ENCODE results near the gene PSMD4.
A peak's percentile ranks its signal among the peaks of the same experiment; 100 is the strongest.

PSMD4 gene

GRCh38 chr1:151314137-151314875, 59.8 kb downstream of the PSMD4 start:
- TF ChIP-seq CEBPB (IDR thresholded peaks at IDR 0.05) (no peak), CREB1 (IDR thresholded peaks at IDR 0.05; ENCODE audit: low read depth) (no peak), RAD21 (IDR thresholded peaks at IDR 0.05; ENCODE audit: low read depth) (peak; percentile 6; the same call in 1 of the 2 replicates), NFIC (IDR thresholded peaks at IDR 0.05) (peak; percentile 84), USF1 (IDR thresholded peaks at IDR 0.05) (no peak), EGR1 (IDR thresholded peaks at IDR 0.05) (no peak), TCF12 (IDR thresholded peaks at IDR 0.05; ENCODE audit: low read depth) (peak; percentile 47; the same call in 1 of the 2 replicates), ZBTB7A (IDR thresholded peaks at IDR 0.05; ENCODE audit: low read depth) (no peak), TAF1 (IDR thresholded peaks at IDR 0.05; ENCODE audit: low read depth) (no peak), FOXM1 (IDR thresholded peaks at IDR 0.05; ENCODE audit: borderline replicate concordance, low read depth) (peak; percentile 88), YY1 (IDR thresholded peaks at IDR 0.05; ENCODE audit: low read depth) (no peak), TEAD4 (IDR thresholded peaks at IDR 0.05) (peak; percentile 67), REST (IDR thresholded peaks at IDR 0.05; ENCODE audit: low read depth) (no peak), MAX (IDR thresholded peaks at IDR 0.05) (no peak), EP300 (IDR thresholded peaks at IDR 0.05; ENCODE audit: borderline replicate concordance) (no peak)

- no peak for TF ChIP-seq CEBPB (IDR thresholded peaks at IDR 0.05)
- no peak for TF ChIP-seq TAF1 (IDR thresholded peaks at IDR 0.05; ENCODE audit: low read depth)
- TF ChIP-seq CREB1 (IDR thresholded peaks at IDR 0.05; ENCODE audit: low read depth): no peak
- no peak for TF ChIP-seq REST (IDR thresholded peaks at IDR 0.05; ENCODE audit: low read depth)
- TF ChIP-seq RAD21 (IDR thresholded peaks at IDR 0.05; ENCODE audit: low read depth): no peak
- TF ChIP-seq TCF12 (IDR thresholded peaks at IDR 0.05; ENCODE audit: low read depth): no peak
- TF ChIP-seq FOXM1 (IDR thresholded peaks at IDR 0.05; ENCODE audit: borderline replicate concordance, low read depth): no peak
These were observed 61.2 kb downstream of the PSMD4 start for GRCh38 chr1:151315565-151316235.

Measured in Ishikawa (cell line).